GM12892 (cell line): ENCODE measurements around the gene ABCB9.

ENCODE experiments used
- POLR2A ChIP-seq: IDR thresholded peaks from 2 replicates; pipeline ENCODE4 v1.6.1; 2011; ENCODE audit warnings: low read depth, low read length, control low read depth
- POLR2AphosphoS5 ChIP-seq: IDR thresholded peaks from 2 replicates; pipeline ENCODE4 v1.6.1; 2011; ENCODE audit warnings: low read depth, low read length, control low read depth

DNA sequence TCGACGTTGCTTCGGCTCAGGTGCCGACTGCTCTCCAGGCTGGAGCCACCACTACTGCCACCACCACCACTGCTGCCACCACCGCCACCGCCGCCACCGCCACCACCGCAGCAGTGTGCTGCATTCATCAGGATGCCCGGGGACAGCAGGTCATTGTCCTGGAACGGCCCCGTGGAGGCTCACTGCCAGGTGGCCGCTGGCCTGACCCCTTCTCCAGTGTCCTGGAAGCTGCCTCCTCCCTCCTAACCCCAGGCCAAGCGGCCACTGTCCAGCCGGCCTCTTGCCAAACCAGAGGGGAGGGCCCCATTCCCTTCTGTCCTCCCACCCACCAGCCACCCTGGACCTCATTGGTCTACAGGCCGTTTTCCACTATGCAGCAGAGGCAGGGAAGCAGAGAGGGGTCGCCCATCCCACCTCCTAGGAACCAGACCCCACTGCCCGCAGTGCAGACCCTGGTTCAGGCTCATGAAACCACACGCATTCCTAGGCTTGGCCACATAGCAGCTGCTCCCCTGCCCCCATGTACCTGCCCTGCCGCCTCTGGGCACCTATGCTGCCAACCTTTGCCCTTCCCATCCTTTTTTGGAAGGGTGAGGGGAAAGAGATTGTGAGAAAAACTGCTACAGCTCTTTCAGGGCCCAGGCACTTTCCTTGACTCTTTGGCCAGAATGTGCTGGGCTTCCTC, 29.4 kb upstream of the ABCB9 start:
- TF ChIP-seq POLR2AphosphoS5 (no peak), POLR2A (no peak)
